ENCODE results near the gene CAPN9. TPM values are rescaled to one million over a fixed set of nuclear protein-coding genes. Genes with fewer than 3 reads are reported as not detected.

CAPN9 gene
- total and polyA plus RNA-seq, 4 donors: not detected

DNA sequence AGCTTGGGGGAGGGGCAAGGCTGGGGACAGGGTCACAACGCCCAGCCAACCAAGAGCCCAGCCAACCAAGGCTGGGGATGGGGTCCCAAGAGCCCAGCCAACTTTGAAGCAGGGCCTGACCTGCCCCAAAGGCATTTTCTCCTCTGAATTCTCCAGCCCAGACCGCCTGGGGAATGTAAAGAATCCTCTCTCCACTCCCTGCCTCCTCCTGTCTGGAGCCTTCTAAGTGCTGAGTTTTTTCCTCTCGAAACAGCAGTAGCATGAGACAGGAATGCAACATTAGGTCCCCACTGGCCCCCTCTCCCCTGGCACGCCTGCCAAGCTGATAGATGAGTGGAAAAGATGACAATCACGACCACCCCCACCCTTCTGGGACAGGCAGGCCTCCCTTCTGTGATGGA lies 104.1 kb downstream of the CAPN9 start:
- peaks cover 0 to 3% (median 0%) of the 10 kb centered on the region in 4 donors for H3K9me3 ChIP-seq (ENCODE audit: control insufficient read depth in 4 of 4, low read length in 3 of 4)
- no peak overlapping the region for H3K27ac ChIP-seq (ENCODE audit: low read depth in 1 of 2, low read length in 2 of 2)
- no peak overlapping the region for H3K9ac ChIP-seq (ENCODE audit: low read depth in 1 of 2, low read length in 2 of 2)
- no peak for DNase-seq (ENCODE audit: low spot score)
- no peaks in the 10 kb centered on the region for H3K27me3 ChIP-seq (ENCODE audit: control insufficient read depth in 4 of 4, insufficient read depth in 4 of 4, low read length in 3 of 4)
- peaks cover 0 to 4% (median 0%) of the 10 kb centered on the region in 4 donors for H3K4me1 ChIP-seq (ENCODE audit: control insufficient read depth in 4 of 4, insufficient read depth in 4 of 4, low read length in 3 of 4)
- H3K36me3 ChIP-seq (ENCODE audit: control insufficient read depth in 4 of 4, insufficient read depth in 3 of 4, low read depth in 1 of 4, low read length in 3 of 4): peaks cover 0 to 6% (median 2%) of the 10 kb centered on the region in 4 donors
- no peak for TF ChIP-seq SP1 (IDR thresholded peaks at IDR 0.05)
- TF ChIP-seq, protein P1, sequence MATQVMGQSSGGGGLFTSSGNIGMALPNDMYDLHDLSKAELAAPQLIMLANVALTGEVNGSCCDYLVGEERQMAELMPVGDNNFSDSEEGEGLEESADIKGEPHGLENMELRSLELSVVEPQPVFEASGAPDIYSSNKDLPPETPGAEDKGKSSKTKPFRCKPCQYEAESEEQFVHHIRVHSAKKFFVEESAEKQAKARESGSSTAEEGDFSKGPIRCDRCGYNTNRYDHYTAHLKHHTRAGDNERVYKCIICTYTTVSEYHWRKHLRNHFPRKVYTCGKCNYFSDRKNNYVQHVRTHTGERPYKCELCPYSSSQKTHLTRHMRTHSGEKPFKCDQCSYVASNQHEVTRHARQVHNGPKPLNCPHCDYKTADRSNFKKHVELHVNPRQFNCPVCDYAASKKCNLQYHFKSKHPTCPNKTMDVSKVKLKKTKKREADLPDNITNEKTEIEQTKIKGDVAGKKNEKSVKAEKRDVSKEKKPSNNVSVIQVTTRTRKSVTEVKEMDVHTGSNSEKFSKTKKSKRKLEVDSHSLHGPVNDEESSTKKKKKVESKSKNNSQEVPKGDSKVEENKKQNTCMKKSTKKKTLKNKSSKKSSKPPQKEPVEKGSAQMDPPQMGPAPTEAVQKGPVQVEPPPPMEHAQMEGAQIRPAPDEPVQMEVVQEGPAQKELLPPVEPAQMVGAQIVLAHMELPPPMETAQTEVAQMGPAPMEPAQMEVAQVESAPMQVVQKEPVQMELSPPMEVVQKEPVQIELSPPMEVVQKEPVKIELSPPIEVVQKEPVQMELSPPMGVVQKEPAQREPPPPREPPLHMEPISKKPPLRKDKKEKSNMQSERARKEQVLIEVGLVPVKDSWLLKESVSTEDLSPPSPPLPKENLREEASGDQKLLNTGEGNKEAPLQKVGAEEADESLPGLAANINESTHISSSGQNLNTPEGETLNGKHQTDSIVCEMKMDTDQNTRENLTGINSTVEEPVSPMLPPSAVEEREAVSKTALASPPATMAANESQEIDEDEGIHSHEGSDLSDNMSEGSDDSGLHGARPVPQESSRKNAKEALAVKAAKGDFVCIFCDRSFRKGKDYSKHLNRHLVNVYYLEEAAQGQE (IDR thresholded peaks at IDR 0.05): no peak
- no peak for TF ChIP-seq HNF4A (conservative IDR thresholded peaks at IDR 0.05)
- no peak for TF ChIP-seq EGR1 (IDR thresholded peaks at IDR 0.05; ENCODE audit: low read depth in 2 of 2)
- TF ChIP-seq JUND (IDR thresholded peaks at IDR 0.05): no peak
- no peak for TF ChIP-seq TAF1 (conservative IDR thresholded peaks at IDR 0.05)
- TF ChIP-seq, protein P2, sequence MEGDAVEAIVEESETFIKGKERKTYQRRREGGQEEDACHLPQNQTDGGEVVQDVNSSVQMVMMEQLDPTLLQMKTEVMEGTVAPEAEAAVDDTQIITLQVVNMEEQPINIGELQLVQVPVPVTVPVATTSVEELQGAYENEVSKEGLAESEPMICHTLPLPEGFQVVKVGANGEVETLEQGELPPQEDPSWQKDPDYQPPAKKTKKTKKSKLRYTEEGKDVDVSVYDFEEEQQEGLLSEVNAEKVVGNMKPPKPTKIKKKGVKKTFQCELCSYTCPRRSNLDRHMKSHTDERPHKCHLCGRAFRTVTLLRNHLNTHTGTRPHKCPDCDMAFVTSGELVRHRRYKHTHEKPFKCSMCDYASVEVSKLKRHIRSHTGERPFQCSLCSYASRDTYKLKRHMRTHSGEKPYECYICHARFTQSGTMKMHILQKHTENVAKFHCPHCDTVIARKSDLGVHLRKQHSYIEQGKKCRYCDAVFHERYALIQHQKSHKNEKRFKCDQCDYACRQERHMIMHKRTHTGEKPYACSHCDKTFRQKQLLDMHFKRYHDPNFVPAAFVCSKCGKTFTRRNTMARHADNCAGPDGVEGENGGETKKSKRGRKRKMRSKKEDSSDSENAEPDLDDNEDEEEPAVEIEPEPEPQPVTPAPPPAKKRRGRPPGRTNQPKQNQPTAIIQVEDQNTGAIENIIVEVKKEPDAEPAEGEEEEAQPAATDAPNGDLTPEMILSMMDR (IDR thresholded peaks at IDR 0.05; ENCODE audit: low read depth, low read length, missing input control): no peak
- TF ChIP-seq FOXA1 (IDR thresholded peaks at IDR 0.05): no peak
- WGBS: 79% methylated on average over 5 of the region's 5 CpGs
- no peak overlapping the region for H3K4me3 ChIP-seq (ENCODE audit: low read depth in 1 of 3, low read length in 3 of 3)

Small RNA genes lying within 50 kb of the gene (small RNA-seq; reads per million reads assigned to genes)
- gene RNA5SP79: not detected

Other genes starting within 250 kb of the CAPN9 start
- gene COG2, start 104.9 kb upstream of the CAPN9 start, total RNA-seq: 10 to 100 TPM; 13.3 to 15.4 TPM
- 10 to 100 TPM in 1 of 2 donors, 1 to 10 TPM in 1; 6.4 to 16.1 TPM for gene COG2, start 104.9 kb upstream of the CAPN9 start, polyA plus RNA-seq
- 1,000 to 10,000 TPM; 1,430 to 1,596 TPM for gene AGT, start 33.3 kb upstream of the CAPN9 start, total RNA-seq
- 1,000 to 10,000 TPM; 2,582 to 5,119 TPM for gene AGT, start 33.3 kb upstream of the CAPN9 start, polyA plus RNA-seq
- 10 to 100 TPM in 1 of 2 donors, 1 to 10 TPM in 1; 9.6 to 11.1 TPM for gene C1orf198, start 121.1 kb downstream of the CAPN9 start, total RNA-seq
- 10 to 100 TPM in 1 of 2 donors, 1 to 10 TPM in 1; 3.9 to 11.1 TPM for gene C1orf198, start 121.1 kb downstream of the CAPN9 start, polyA plus RNA-seq
- gene TTC13, start 231.5 kb downstream of the CAPN9 start, total RNA-seq: 10 to 100 TPM; 10.2 to 17.5 TPM
- 1 to 10 TPM; 2.6 to 3.3 TPM for gene TTC13, start 231.5 kb downstream of the CAPN9 start, polyA plus RNA-seq
- 10 to 100 TPM; 13.4 to 15.9 TPM for gene ARV1, start 231.7 kb downstream of the CAPN9 start, total RNA-seq
- gene ARV1, start 231.7 kb downstream of the CAPN9 start, polyA plus RNA-seq: 10 to 100 TPM; 11.4 to 18.9 TPM

Measured in liver (tissue), 10 donors.